SK-N-SH (cell line): ENCODE results near the gene CCDC102A. TPM values are rescaled to one million over a fixed set of nuclear protein-coding genes. Genes with fewer than 3 reads are reported as not detected.
A peak's percentile ranks its signal among the peaks of the same experiment; 100 is the strongest.

ENCODE experiments used
- CTCF ChIA-PET: fragments of 300-600, 350-600 bp; formaldehyde crosslinking; extraction: SDS; loops from one replicate; lab custom pipeline; 2021; lab: Yijun Ruan, JAX
- POLR2A ChIA-PET: fragments of 350-600 bp; sonication (Branson Sonifier 250); formaldehyde crosslinking; extraction: SDS; loops from one replicate; lab custom pipeline; 2020; ENCODE audit warnings: antibody characterized with exemption, inconsistent platforms; lab: Yijun Ruan, JAX
- DNase-seq: peaks from one replicate; pipeline ENCODE4 v3.0.0; 2012
- H2AFZ ChIP-seq: fragments of 200-600 bp; sonication (generic); 2 replicates; pipeline ENCODE4 v1.8.1; 2016; ENCODE audit warnings: antibody characterized with exemption, mild to moderate bottlenecking, low read depth
- H3F3A ChIP-seq: fragments of 200-600 bp; sonication (generic); replicated peaks from 2 replicates; pipeline ENCODE3; 2016; ENCODE audit warnings: antibody characterized with exemption, mild to moderate bottlenecking; ENCODE audit not compliant: insufficient read depth
- H3K27ac ChIP-seq, 2 experiments: fragments of 200-500 bp in 1 of 2; fragments of 200-600 bp in 1 of 2; sonication (Bioruptor generic) in 1 of 2; sonication (generic), shearing (Covaris generic) in 1 of 2; 2 replicates each; pipeline versions ENCODE4 v1.5.1 to v1.6.1; 2014 to 2016; ENCODE audit warnings: low read depth in 2 of 2, inconsistent platforms in 1 of 2, low read length in 1 of 2, mild to moderate bottlenecking in 1 of 2, mixed read lengths in 1 of 2
- H3K27me3 ChIP-seq: fragments of 200-600 bp; sonication (generic), shearing (Covaris generic); 2 replicates; pipeline ENCODE4 v1.6.1; 2016; ENCODE audit warnings: mixed run types; ENCODE audit not compliant: insufficient read depth
- H3K36me3 ChIP-seq, 2 experiments: fragments of 200-500 bp in 1 of 2; fragments of 200-600 bp in 1 of 2; sonication (Bioruptor generic) in 1 of 2; sonication (generic) in 1 of 2; replicated peaks in 1 of 2; 2 replicates each; pipeline versions ENCODE3 to v1.5.1; 2014 to 2016; ENCODE audit warnings: low read length in 1 of 2, mild to moderate bottlenecking in 1 of 2; ENCODE audit not compliant: insufficient read depth in 2 of 2, control insufficient read depth in 1 of 2
- H3K4me1 ChIP-seq, 2 experiments: fragments of 200-500 bp in 1 of 2; fragments of 200-600 bp in 1 of 2; sonication (Bioruptor generic) in 1 of 2; sonication (generic), shearing (Covaris generic) in 1 of 2; 2 replicates each; pipeline versions ENCODE4 v1.5.1 to v1.6.1; 2014 to 2016; ENCODE audit warnings: low read depth in 1 of 2, low read length in 1 of 2, mixed run types in 1 of 2; ENCODE audit not compliant: insufficient read depth in 2 of 2, control insufficient read depth in 1 of 2
- H3K4me2 ChIP-seq: fragments of 200-600 bp; sonication (generic), shearing (Covaris generic); 2 replicates; pipeline ENCODE4 v1.6.1; 2017; ENCODE audit warnings: mixed run types
- H3K4me3 ChIP-seq, 2 experiments: fragments of 200-500 bp in 1 of 2; fragments of 200-600 bp in 1 of 2; sonication (Bioruptor generic) in 1 of 2; sonication (generic), shearing (Covaris generic) in 1 of 2; 2 replicates each; pipeline versions ENCODE4 v1.5.1 to v1.8.1; 2014 to 2016; ENCODE audit warnings: low read depth in 2 of 2, inconsistent platforms in 1 of 2, low read length in 1 of 2, mild to moderate bottlenecking in 1 of 2, mixed read lengths in 1 of 2, moderate library complexity in 1 of 2
- H3K79me2 ChIP-seq: fragments of 200-600 bp; sonication (generic); 2 replicates; pipeline ENCODE4 v1.8.1; 2017; ENCODE audit warnings: mild to moderate bottlenecking; ENCODE audit not compliant: insufficient read depth
- H3K9ac ChIP-seq: fragments of 200-600 bp; sonication (generic); 2 replicates; pipeline ENCODE4 v1.6.1; 2017; ENCODE audit warnings: mixed run types
- H3K9me2 ChIP-seq: fragments of 200-600 bp; sonication (generic); 2 replicates; pipeline ENCODE4 v1.6.1; 2017; ENCODE audit warnings: mixed run types
- H3K9me3 ChIP-seq: fragments of 200-600 bp; sonication (generic); 2 replicates; pipeline ENCODE4 v1.6.1; 2017; ENCODE audit warnings: mixed run types, mild to moderate bottlenecking, moderate library complexity
- H4K20me1 ChIP-seq: fragments of 200-600 bp; sonication (generic); 2 replicates; pipeline ENCODE4 v1.6.1; 2017; ENCODE audit warnings: mild to moderate bottlenecking, mixed run types; ENCODE audit not compliant: insufficient read depth
- CHD2 ChIP-seq: fragments of 150-350 bp; IDR thresholded peaks from 2 replicates; pipeline ENCODE4 v1.6.1; 2018; ENCODE audit warnings: low read length; ENCODE audit not compliant: partially characterized antibody
- ELF1 ChIP-seq: IDR thresholded peaks from 2 replicates; pipeline ENCODE4 v1.4.0; 2012
- FOXJ3 ChIP-seq: sonication (generic); formaldehyde crosslinking; IDR thresholded peaks from 2 replicates; pipeline ENCODE4 v1.5.1; 2020; ENCODE audit warnings: mild to moderate bottlenecking, missing genetic modification reagents
- GABPA ChIP-seq: IDR thresholded peaks from 2 replicates; pipeline ENCODE4 v1.4.0; 2012; ENCODE audit warnings: low read depth, mild to moderate bottlenecking
- GATA2 ChIP-seq: sonication (generic); formaldehyde crosslinking; IDR thresholded peaks from 2 replicates; pipeline ENCODE4 v1.5.0; 2020; ENCODE audit warnings: mild to moderate bottlenecking, missing genetic modification reagents
- IRF3 ChIP-seq: fragments of 150-350 bp; IDR thresholded peaks from 2 replicates; pipeline ENCODE4 v1.6.1; 2016; ENCODE audit warnings: mild to moderate bottlenecking, low read depth, low read length
- MEF2A ChIP-seq: IDR thresholded peaks from 2 replicates; pipeline ENCODE4 v1.4.0; 2012; ENCODE audit warnings: low read depth, borderline replicate concordance
- PBX3 ChIP-seq: IDR thresholded peaks from 2 replicates; pipeline ENCODE4; 2012
- POLR2AphosphoS5 ChIP-seq: IDR thresholded peaks from 2 replicates; pipeline ENCODE4 v1.6.1; 2012; ENCODE audit warnings: low read depth, low read length
- SMC3 ChIP-seq: IDR thresholded peaks from 2 replicates; pipeline ENCODE4 v1.6.1; 2012; ENCODE audit warnings: low read depth, low read length, improper control_type of control experiment
- TEAD4 ChIP-seq: IDR thresholded peaks from 2 replicates; pipeline ENCODE4 v1.4.0; 2012; ENCODE audit warnings: mild to moderate bottlenecking, borderline replicate concordance; ENCODE audit not compliant: insufficient read depth
- USF2 ChIP-seq: fragments of 150-350 bp; IDR thresholded peaks from 2 replicates; pipeline ENCODE4 v1.6.1; 2017; ENCODE audit warnings: antibody characterized with exemption, low read length, low read depth, borderline replicate concordance
- WGBS: methylation state at CpG from one replicate; pipeline ENCODE4 v1.1.6; 2017; ENCODE audit warnings: low lambda C conversion rate; 5-methylcytosine and 5-hydroxymethylcytosine counted together
- polyA plus RNA-seq, 3 experiments: library from polyadenylated mRNA; depleted of rRNA; stranded (reverse); fragments of >200 nt; gene quantifications; 2 replicates each; pipeline ENCODE4 v1.2.3, GENCODE V29; 2012

The CCDC102A gene
- polyA plus RNA-seq, 1 of the 3 experiments (the other 2 are of a cell fraction), result 26.2 TPM

DNA sequence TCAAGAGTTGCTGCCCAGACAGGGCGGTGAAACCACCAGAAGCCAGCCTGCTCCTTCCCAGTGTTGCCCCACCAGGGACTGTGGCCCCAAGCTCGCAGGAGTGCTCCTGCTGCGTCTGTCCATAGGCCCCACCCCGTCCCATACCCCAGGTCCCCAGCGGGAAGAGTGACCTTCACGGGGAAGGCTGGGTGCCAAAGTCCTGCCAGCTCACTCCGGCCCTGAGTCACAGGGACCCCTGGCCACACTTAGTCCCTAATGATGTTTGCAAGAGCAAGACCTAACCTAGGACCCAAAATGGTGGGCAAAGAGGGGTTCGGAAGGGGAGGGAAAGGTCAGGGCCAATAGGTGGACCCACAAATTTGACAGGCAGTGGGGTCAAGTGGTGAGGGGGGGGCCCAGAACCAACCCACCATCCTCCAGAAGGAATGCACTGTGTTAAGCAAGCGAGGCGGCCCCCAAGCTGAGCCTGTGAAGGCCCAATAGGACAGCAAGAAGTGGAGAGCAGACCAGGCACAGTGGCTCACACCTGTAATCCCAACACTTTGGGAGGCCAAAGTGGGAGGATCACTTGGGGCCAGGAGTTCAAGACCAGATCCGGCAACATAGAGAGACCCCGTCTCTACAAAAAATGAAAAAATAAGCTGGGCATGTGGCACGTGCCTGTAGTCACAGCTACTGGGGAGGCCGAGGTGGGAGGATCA, 53.4 kb downstream of the CCDC102A start:
- H3K4me2 ChIP-seq, result no peak overlapping the region
- H3K9me2 ChIP-seq, result no peaks in the 10 kb centered on the region
- H3K9ac ChIP-seq, result no peak overlapping the region
- no peak for DNase-seq
- H3K36me3 ChIP-seq, result no peaks in the 10 kb centered on the region
- no peak overlapping the region for H3K4me3 ChIP-seq
- TF ChIP-seq CHD2 (no peak), PBX3 (no peak), TEAD4 (no peak)
- H3K27me3 ChIP-seq, result no peaks in the 10 kb centered on the region
- no peaks in the 10 kb centered on the region for H3K9me3 ChIP-seq
- CTCF ChIA-PET, result interaction anchor here (0.7 to 21.0 kb wide), 6 partner anchors 10 to 65 kb away, joined by 3 to 354 read pairs (median 16); partner anchors contain the start of gene POLR2C
- H3K4me1 ChIP-seq, result peaks cover 14 to 74% of the 10 kb centered on the region in 2 experiments; a peak in 3 of 4 replicates
- H3F3A ChIP-seq, result peaks cover 5% of the 10 kb centered on the region
- no peak overlapping the region for H2AFZ ChIP-seq
- H3K79me2 ChIP-seq, result no peaks in the 10 kb centered on the region; the same call in 1 of the 2 replicates
- no peaks in the 10 kb centered on the region for H4K20me1 ChIP-seq
- 81% methylated on average over 12 of the region's 14 CpGs for WGBS
- POLR2A ChIA-PET, result interaction anchor here (1.0 to 10.0 kb wide), 3 partner anchors 10 to 35 kb away, joined by 3 to 152 read pairs (median 52); no protein-coding TSS in a partner anchor
- peak overlapping the region in 1 of 2 experiments; percentile 94; a peak in 2 of 4 replicates for H3K27ac ChIP-seq

GRCh38 chr16:57481421-57481820, 55.0 kb downstream of the CCDC102A start:
- Histone ChIP-seq H3K4me2 (no peak overlapping the region), H3K27ac (peak overlapping the region in 1 of 2 experiments; percentile 90; a peak in 2 of 4 replicates), H3K9me2 (no peaks in the 10 kb centered on the region), H3K27me3 (no peaks in the 10 kb centered on the region), H4K20me1 (0 out of 2 replicates have a peak, but pooled peaks cover 1% of the 10 kb centered on the region)
- ChIA-PET CTCF (interaction anchor here (1.5 to 21.0 kb wide), 4 partner anchors 9 to 63 kb away, joined by 4 to 354 read pairs (median 34); partner anchors contain the start of gene POLR2C), POLR2A (interaction anchor here (1.2 to 10.0 kb wide), 5 partner anchors 8 to 38 kb away, joined by 4 to 152 read pairs (median 8); partner anchors contain the start of genes CIAPIN1 and COQ9)
- no peak for DNase-seq
- TF ChIP-seq FOXJ3 (no peak), GABPA (no peak), GATA2 (CRISPR knock-in tag) (no peak), SMC3 (no peak), ELF1 (no peak), IRF3 (no peak), POLR2AphosphoS5 (no peak), USF2 (no peak), MEF2A (no peak)
- TF ChIP-seq, all 33 proteins: peak for 0
- Histone ChIP-seq H3K9me3 (no peaks in the 10 kb centered on the region), H2AFZ (no peak overlapping the region), H3K79me2 (peaks cover 7% of the 10 kb centered on the region; the same call in 1 of the 2 replicates), H3K4me3 (no peak overlapping the region), H3K9ac (no peak overlapping the region), H3K36me3 (peaks cover 0 to 3% of the 10 kb centered on the region in 2 experiments), H3F3A (peaks cover 5% of the 10 kb centered on the region), H3K4me1 (peaks cover 14 to 81% of the 10 kb centered on the region in 2 experiments; a peak in 3 of 4 replicates)
- 75% methylated on average over 3 of the region's 4 CpGs for WGBS
